Esophagus muscularis mucosa (tissue), 4 donors: ENCODE results near the gene CST6. TPM values are rescaled to one million over a fixed set of nuclear protein-coding genes. Genes with fewer than 3 reads are reported as not detected.

Experiments
- DNase-seq: peaks from one replicate; pipeline ENCODE4 v3.0.0-alpha.2; 2017; ENCODE audit errors: extremely low spot score
- H3K27ac ChIP-seq, 4 donors: fragments of 200-600 bp; sonication (generic); replicated peaks in 1 of 4; 1 replicate in 3 of 4; 2 replicates in 1 of 4; pipeline ENCODE4 v1.5.1; 2016 to 2019; ENCODE audit warnings: mild to moderate bottlenecking in 1 of 4
- H3K27me3 ChIP-seq, 4 donors: fragments of 200-600 bp; sonication (generic); one replicate each; pipeline versions ENCODE4 v1.5.1 to v1.6.0; 2016 to 2019
- H3K36me3 ChIP-seq, 4 donors: fragments of 200-600 bp; sonication (generic); one replicate each; pipeline ENCODE4 v1.5.1; 2016 to 2019
- H3K4me1 ChIP-seq, 4 donors: fragments of 200-600 bp; sonication (generic); one replicate each; pipeline ENCODE4 v1.5.1; 2016 to 2019
- H3K4me3 ChIP-seq, 4 donors: fragments of 200-600 bp; sonication (generic); 1 replicate in 2 of 4; 2 replicates in 2 of 4; pipeline ENCODE4 v1.5.1; 2016 to 2019; ENCODE audit warnings: mild to moderate bottlenecking in 4 of 4, moderate library complexity in 1 of 4
- H3K9me3 ChIP-seq, 4 donors: fragments of 200-600 bp; sonication (generic); 1 replicate in 3 of 4; 2 replicates in 1 of 4; pipeline ENCODE4 v1.5.1; 2016 to 2019
- EP300 ChIP-seq: sonication (generic); formaldehyde crosslinking; IDR thresholded peaks from one replicate; pipeline ENCODE4 v1.6.1; 2017; ENCODE audit warnings: antibody characterized with exemption
- POLR2A ChIP-seq: fragments of 450-650 bp; IDR thresholded peaks from one replicate; pipeline ENCODE4 v1.6.1; 2017; ENCODE audit warnings: antibody characterized with exemption, moderate library complexity, mild to moderate bottlenecking, low read depth
- POLR2AphosphoS5 ChIP-seq, 2 donors: sonication (generic); formaldehyde crosslinking; IDR thresholded peaks; one replicate each; pipeline ENCODE4 v1.6.1; 2017; ENCODE audit warnings: antibody characterized with exemption in 2 of 2
- WGBS: methylation state at CpG from one replicate; pipeline ENCODE4 v1.1.5; 2018; 5-methylcytosine and 5-hydroxymethylcytosine counted together
- intact Hi-C: fragments of 100-400 bp; cut with DNase I; formaldehyde crosslinking; loops from one replicate; pipeline ENCODE4 v1.15.1; 2023
- total RNA-seq, 4 donors: library from RNA; depleted of rRNA; stranded (reverse); fragments of >200 nt; gene quantifications; one replicate each; pipeline versions ENCODE4 v1.1.0 to v1.2.1, GENCODE V29; 2016
- TF ChIP-seq, protein P1 (sequence below), 3 experiments: fragments of 200-600 bp in 2 of 3; fragments of 450-650 bp in 1 of 3; sonication (generic) in 2 of 3; IDR thresholded peaks; one replicate each; pipeline ENCODE4 v1.5.1; 2017 to 2019; ENCODE audit warnings: antibody characterized with exemption in 3 of 3, mild to moderate bottlenecking in 2 of 3, moderate library complexity in 1 of 3

The CST6 gene
- total RNA-seq, 4 donors from 2014 or later: not detected

DNA sequence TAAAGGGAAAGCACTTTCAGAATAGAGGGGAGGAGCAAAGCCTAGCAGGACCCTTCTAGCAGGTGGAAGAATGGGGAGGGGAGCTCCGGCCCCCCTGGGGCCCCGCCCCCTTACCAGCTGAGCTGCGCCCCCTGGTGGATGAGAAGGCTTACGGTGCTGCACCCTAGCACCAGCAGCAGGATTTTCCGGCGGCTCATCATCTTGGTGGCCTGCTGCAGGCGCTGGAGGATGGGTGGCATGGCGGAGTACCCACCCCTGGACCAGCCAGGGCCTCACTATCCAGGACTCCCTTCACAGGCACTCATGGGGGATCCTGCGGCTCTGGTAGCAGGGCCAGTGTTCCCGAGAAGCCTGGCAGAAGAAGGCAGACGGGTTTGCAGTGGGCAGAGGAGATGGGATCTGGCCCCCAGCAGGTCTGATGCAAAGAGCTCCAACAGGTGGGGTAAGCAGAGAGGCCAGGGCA is 33.4 kb downstream of the CST6 start:
- intact Hi-C loops: no loop called here
- Histone ChIP-seq H3K4me1 (peaks cover 15 to 45% (median 38%) of the 10 kb centered on the region in 4 donors), H3K9me3 (no peaks in the 10 kb centered on the region), H3K27me3 (peaks cover 0 to 18% (median 3%) of the 10 kb centered on the region in 4 donors), H3K4me3 (no peak overlapping the region), H3K27ac (no peak overlapping the region), H3K36me3 (peaks cover 0 to 6% (median 0%) of the 10 kb centered on the region in 4 donors)
- DNase-seq: peak; percentile 93
- WGBS: 22% methylated on average over 5 of the region's 11 CpGs
- TF ChIP-seq POLR2AphosphoS5 (IDR thresholded peaks at IDR 0.05) (peak in 1 of 2 donors; percentile 13), EP300 (no peak)
- TF ChIP-seq, protein P1, sequence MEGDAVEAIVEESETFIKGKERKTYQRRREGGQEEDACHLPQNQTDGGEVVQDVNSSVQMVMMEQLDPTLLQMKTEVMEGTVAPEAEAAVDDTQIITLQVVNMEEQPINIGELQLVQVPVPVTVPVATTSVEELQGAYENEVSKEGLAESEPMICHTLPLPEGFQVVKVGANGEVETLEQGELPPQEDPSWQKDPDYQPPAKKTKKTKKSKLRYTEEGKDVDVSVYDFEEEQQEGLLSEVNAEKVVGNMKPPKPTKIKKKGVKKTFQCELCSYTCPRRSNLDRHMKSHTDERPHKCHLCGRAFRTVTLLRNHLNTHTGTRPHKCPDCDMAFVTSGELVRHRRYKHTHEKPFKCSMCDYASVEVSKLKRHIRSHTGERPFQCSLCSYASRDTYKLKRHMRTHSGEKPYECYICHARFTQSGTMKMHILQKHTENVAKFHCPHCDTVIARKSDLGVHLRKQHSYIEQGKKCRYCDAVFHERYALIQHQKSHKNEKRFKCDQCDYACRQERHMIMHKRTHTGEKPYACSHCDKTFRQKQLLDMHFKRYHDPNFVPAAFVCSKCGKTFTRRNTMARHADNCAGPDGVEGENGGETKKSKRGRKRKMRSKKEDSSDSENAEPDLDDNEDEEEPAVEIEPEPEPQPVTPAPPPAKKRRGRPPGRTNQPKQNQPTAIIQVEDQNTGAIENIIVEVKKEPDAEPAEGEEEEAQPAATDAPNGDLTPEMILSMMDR (IDR thresholded peaks at IDR 0.05): peak; percentile 76 to 97 (median 83)

DNA sequence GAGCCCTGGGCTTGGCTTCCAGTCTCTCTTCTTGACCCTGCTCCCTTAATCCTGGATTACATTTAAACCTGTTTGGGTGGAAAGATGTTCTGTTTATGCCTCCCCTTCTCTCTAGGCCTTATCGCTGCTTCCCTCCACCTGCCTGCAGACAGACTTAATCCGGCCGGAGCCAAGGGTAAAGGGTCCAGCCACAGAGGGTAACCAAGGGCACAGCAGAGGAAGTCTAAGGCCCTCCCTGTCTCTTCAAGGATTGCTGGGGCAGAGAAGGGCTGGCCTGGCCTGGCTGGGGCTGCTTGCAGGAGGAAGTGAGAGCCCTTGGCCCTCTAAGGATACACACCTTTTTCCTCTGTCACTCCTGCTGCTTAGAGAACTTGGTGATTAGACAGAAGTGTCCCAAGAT is 35.1 kb downstream of the CST6 start:
- no peak overlapping the region for H3K4me3 ChIP-seq
- H3K27me3 ChIP-seq: peaks cover 0 to 18% (median 3%) of the 10 kb centered on the region in 4 donors
- 86% methylated on average over 3 of the region's 3 CpGs for WGBS
- TF ChIP-seq EP300: no peak
- TF ChIP-seq, protein P1 (IDR thresholded peaks at IDR 0.05): no peak
- H3K36me3 ChIP-seq: peaks cover 0 to 6% (median 0%) of the 10 kb centered on the region in 4 donors
- H3K27ac ChIP-seq: peak overlapping the region; percentile 69 to 81 (median 72)
- no peak for DNase-seq
- intact Hi-C loops: no loop called here
- H3K9me3 ChIP-seq: no peaks in the 10 kb centered on the region
- H3K4me1 ChIP-seq: peaks cover 22 to 54% (median 48%) of the 10 kb centered on the region in 4 donors

DNA sequence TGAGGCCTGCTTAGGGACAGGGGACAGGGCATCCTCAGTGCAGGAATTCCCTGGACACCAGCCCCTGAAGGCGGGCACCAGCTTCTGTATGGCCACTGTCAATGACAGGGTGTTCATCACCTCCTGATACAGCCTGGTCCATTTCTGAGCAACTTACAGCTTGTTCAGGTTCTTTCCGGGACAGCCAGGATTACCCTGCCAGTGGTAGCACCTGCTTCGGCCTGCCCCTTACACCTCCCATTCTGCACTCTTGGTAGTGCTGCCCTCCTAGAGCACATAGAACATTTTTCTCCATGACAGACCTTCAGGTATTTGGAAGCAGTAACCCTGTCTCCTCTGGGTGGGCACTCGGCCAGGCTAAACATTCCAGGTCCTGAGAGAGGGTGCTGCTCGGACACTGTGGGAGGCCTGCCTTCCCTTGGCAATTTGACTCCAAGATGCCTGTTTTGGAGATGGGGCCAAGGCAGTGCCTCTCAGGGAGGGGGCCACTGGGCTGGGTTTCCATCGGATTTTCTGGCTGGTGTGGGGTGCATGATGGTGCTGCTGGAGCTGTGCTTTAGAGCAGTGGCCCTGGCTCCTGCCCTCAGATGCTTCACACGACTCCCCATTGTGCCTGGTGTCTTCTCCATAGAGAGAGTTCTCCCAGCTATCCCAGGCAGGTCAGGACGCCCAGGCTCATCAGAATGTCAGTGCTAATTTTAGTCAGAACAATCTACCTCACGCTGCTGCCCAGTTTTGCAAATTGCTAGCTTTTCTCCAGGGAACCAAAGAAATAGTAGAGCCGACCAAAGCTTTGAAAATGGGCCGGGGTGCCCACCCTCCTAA is 35.9 kb downstream of the CST6 start:
- H3K4me3 ChIP-seq: peak overlapping the region in 2 of 4 donors; percentile 3 to 49
- 37% methylated on average over 8 of the region's 11 CpGs for WGBS
- no peak for TF ChIP-seq POLR2AphosphoS5 (IDR thresholded peaks at IDR 0.05)
- TF ChIP-seq, protein P1 (IDR thresholded peaks at IDR 0.05): no peak
- no peak for TF ChIP-seq POLR2A
- no peak for TF ChIP-seq EP300
- H3K27ac ChIP-seq: peak overlapping the region; percentile 69 to 81 (median 72)
- peaks cover 23 to 57% (median 51%) of the 10 kb centered on the region in 4 donors for H3K4me1 ChIP-seq
- peaks cover 0 to 6% (median 0%) of the 10 kb centered on the region in 4 donors for H3K36me3 ChIP-seq
- intact Hi-C loops: no loop called here
- DNase-seq: no peak
- H3K27me3 ChIP-seq: peaks cover 0 to 18% (median 3%) of the 10 kb centered on the region in 4 donors
- no peaks in the 10 kb centered on the region for H3K9me3 ChIP-seq

DNA sequence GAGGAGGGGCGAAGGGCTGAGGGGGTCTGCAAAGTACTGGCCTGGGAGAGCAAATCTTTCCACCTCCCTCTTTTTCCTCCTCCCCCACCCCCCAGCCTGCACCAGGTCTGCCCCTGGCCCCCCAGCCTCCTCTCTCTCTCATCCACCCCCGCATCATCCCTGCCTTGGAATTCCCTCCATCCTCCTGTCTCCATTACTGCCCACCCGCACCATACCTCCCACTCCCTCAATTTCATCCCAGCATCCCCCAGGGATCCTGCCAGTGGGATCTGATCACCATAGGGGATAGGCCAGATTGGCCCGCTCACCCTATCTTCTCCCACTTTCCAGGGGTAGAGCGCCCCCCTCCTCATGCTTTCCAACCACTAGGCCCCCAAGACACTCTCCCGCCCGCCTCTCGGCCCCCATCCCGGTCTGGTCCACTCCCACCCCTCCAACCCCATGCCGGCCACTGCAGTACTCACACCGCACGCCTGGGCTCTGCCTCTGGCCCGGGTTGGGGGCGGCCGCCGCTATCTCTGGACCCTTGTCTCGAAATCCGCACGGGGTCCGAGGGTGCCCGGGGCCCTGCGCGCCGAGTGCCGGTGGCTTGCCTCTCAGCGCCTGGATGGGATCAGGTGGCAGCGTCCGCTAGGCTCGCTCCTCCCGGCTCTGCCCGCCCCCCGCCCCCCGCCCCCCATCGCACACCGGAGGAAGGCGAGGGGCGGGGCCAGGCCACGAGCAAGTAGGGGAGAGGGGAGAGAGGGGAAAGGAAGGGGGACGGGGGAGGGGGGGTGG is 36.9 kb downstream of the CST6 start, which contains the start of gene GAL3ST3:
GAL3ST3 (minus strand) TSS at position 615 of the 777 bp plus-strand sequence. CDS start 3,746 bp downstream, outside the sequence.
- WGBS: 21% methylated on average over 12 of the region's 39 CpGs
- Histone ChIP-seq H3K9me3 (no peaks in the 10 kb centered on the region), H3K36me3 (peaks cover 0 to 4% (median 2%) of the 10 kb centered on the region in 4 donors), H3K4me1 (peaks cover 33 to 66% (median 61%) of the 10 kb centered on the region in 4 donors), H3K27ac (peak within 1 kb of the TSS; percentile 69 to 81 (median 72)), H3K27me3 (peaks cover 0 to 18% (median 3%) of the 10 kb centered on the region in 4 donors), H3K4me3 (peak within 1 kb of the TSS; percentile 22 to 51 (median 44))
- DNase-seq: no peak
- TF ChIP-seq, protein P1 (IDR thresholded peaks at IDR 0.05): no peak
- TF ChIP-seq POLR2A: no peak
- no peak for TF ChIP-seq POLR2AphosphoS5 (IDR thresholded peaks at IDR 0.05)
- no peak for TF ChIP-seq EP300
- intact Hi-C loops: no loop called here
